Upper lobe of left lung (tissue), 4 donors: ENCODE measurements around the gene SMCHD1.

Source experiments
- EP300 ChIP-seq, 4 donors: sonication (generic); formaldehyde crosslinking; IDR thresholded peaks; one replicate each; pipeline ENCODE4 v1.5.1; 2017; ENCODE audit warnings: antibody characterized with exemption in 4 of 4, control low read depth in 2 of 4
- TF ChIP-seq, protein P1 (sequence below), 6 experiments: fragments of 450-650 bp in 4 of 6; fragments of 200-600 bp in 2 of 6; sonication (generic) in 2 of 6; IDR thresholded peaks; one replicate each; pipeline ENCODE4 v1.5.1; 2016 to 2019; ENCODE audit warnings: antibody characterized with exemption in 6 of 6

- TF ChIP-seq, protein P1, sequence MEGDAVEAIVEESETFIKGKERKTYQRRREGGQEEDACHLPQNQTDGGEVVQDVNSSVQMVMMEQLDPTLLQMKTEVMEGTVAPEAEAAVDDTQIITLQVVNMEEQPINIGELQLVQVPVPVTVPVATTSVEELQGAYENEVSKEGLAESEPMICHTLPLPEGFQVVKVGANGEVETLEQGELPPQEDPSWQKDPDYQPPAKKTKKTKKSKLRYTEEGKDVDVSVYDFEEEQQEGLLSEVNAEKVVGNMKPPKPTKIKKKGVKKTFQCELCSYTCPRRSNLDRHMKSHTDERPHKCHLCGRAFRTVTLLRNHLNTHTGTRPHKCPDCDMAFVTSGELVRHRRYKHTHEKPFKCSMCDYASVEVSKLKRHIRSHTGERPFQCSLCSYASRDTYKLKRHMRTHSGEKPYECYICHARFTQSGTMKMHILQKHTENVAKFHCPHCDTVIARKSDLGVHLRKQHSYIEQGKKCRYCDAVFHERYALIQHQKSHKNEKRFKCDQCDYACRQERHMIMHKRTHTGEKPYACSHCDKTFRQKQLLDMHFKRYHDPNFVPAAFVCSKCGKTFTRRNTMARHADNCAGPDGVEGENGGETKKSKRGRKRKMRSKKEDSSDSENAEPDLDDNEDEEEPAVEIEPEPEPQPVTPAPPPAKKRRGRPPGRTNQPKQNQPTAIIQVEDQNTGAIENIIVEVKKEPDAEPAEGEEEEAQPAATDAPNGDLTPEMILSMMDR (IDR thresholded peaks at IDR 0.05) = no peak
- no peak for TF ChIP-seq EP300 (IDR thresholded peaks at IDR 0.05)
Measured at GRCh38 chr18:2692508-2692907, 37.0 kb downstream of the SMCHD1 start.
